ENCODE data around the gene FOXI2. TPM values are rescaled to one million over a fixed set of nuclear protein-coding genes. Genes with fewer than 3 reads are reported as not detected.

Gene FOXI2
- total and polyA plus RNA-seq, 7 donors = 0.03 TPM; not detected in 6

- TF ChIP-seq, protein P1, sequence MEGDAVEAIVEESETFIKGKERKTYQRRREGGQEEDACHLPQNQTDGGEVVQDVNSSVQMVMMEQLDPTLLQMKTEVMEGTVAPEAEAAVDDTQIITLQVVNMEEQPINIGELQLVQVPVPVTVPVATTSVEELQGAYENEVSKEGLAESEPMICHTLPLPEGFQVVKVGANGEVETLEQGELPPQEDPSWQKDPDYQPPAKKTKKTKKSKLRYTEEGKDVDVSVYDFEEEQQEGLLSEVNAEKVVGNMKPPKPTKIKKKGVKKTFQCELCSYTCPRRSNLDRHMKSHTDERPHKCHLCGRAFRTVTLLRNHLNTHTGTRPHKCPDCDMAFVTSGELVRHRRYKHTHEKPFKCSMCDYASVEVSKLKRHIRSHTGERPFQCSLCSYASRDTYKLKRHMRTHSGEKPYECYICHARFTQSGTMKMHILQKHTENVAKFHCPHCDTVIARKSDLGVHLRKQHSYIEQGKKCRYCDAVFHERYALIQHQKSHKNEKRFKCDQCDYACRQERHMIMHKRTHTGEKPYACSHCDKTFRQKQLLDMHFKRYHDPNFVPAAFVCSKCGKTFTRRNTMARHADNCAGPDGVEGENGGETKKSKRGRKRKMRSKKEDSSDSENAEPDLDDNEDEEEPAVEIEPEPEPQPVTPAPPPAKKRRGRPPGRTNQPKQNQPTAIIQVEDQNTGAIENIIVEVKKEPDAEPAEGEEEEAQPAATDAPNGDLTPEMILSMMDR (IDR thresholded peaks at IDR 0.05) = peak; percentile 29
- no peaks in the 10 kb centered on the region for H3K9me3 ChIP-seq
- ATAC-seq = no peak
- H3K36me3 ChIP-seq (ENCODE audit: insufficient read depth in 1 of 2, low read depth in 1 of 2) = no peaks in the 10 kb centered on the region
- no peaks in the 10 kb centered on the region for H3K27me3 ChIP-seq (ENCODE audit: insufficient read depth in 3 of 3, low read length in 2 of 3)
- no peak overlapping the region for H3K27ac ChIP-seq
- no peak overlapping the region for H3K4me3 ChIP-seq
- intact Hi-C loops (cut with DNase I) = loop anchor here (2.0 to 10.0 kb wide), 3 partner anchors 139 to 356 kb away; no protein-coding TSS in a partner anchor
- H3K4me1 ChIP-seq = no peaks in the 10 kb centered on the region
- no peak for DNase-seq
- 46 to 60% (median 51%) methylated on average over 3 of the region's 3 CpGs for WGBS, 3 donors
Measured at GRCh38 chr10:127715782-127716378, 21.1 kb upstream of the FOXI2 start.

DNA sequence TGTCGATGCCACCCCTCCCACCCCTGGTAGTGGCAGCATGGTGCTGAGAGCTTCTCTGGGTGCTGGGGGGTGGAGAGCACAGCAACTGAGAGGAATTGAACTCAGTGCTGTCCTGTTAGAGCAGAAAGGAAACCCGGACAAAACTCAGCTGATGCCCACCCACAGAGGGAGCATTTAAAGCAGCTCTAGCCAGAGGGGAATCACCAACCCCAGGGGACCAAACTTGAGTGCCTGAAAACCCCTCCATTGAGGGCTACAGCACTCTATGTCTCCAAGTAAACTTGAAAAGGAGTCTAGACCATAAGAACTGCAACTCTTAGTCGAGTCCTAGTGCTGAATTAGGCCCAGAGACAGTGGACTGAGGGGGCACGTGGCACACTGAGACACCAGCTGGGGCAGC lies 16.8 kb upstream of the FOXI2 start:
- 57 to 74% (median 62%) methylated on average over 4 of the region's 4 CpGs for WGBS, 3 donors
- TF ChIP-seq, protein P1 (IDR thresholded peaks at IDR 0.05) = no peak
- Histone ChIP-seq H3K9me3 (no peaks in the 10 kb centered on the region), H3K36me3 (ENCODE audit: insufficient read depth in 1 of 2, low read depth in 1 of 2) (no peaks in the 10 kb centered on the region), H3K4me1 (no peaks in the 10 kb centered on the region), H3K27ac (no peak overlapping the region), H3K4me3 (no peak overlapping the region), H3K27me3 (ENCODE audit: insufficient read depth in 3 of 3, low read length in 2 of 3) (no peaks in the 10 kb centered on the region)
- ATAC-seq (no peak), DNase-seq (no peak)
- intact Hi-C loops (cut with DNase I) = no loop called here

GRCh38 chr10:127720903-127721302 lies 16.1 kb upstream of the FOXI2 start:
- no peaks in the 10 kb centered on the region for H3K4me1 ChIP-seq
- H3K27ac ChIP-seq = no peak overlapping the region
- no peaks in the 10 kb centered on the region for H3K27me3 ChIP-seq (ENCODE audit: insufficient read depth in 3 of 3, low read length in 2 of 3)
- H3K9me3 ChIP-seq = no peaks in the 10 kb centered on the region
- H3K4me3 ChIP-seq = no peak overlapping the region
- intact Hi-C loops (cut with DNase I) = no loop called here
- 58 to 89% (median 62%) methylated on average over 3 of the region's 3 CpGs for WGBS, 3 donors
- DNase-seq = no peak
- H3K36me3 ChIP-seq (ENCODE audit: insufficient read depth in 1 of 2, low read depth in 1 of 2) = no peaks in the 10 kb centered on the region
- TF ChIP-seq, protein P1 (IDR thresholded peaks at IDR 0.05) = no peak
- ATAC-seq = no peak

DNA sequence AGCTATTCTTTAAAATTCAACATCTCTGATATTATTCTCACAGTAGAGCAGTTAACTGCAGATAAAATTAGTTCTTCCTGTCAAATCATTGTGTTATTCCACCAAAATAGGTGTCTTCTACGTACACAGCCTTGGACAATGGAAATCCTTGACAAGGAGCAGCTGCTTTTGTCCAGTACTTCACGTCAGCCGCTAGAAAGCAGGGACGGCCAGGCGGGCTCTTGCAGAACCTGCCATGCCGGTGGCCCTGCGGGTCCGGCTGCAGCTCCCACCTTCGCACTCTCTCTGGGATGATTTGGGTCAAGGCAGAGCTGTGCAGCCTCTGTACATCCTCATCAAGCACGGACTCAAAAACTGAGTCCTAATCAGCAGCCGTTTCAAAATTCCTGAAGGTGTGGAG lies 2.2 kb upstream of the FOXI2 start:
- Histone ChIP-seq H3K9me3 (no peaks in the 10 kb centered on the region), H3K27me3 (ENCODE audit: insufficient read depth in 3 of 3, low read length in 2 of 3) (peaks cover 0 to 59% (median 23%) of the 10 kb centered on the region in 3 donors), H3K4me3 (no peak overlapping the region), H3K4me1 (no peaks in the 10 kb centered on the region), H3K27ac (no peak overlapping the region), H3K36me3 (ENCODE audit: insufficient read depth in 1 of 2, low read depth in 1 of 2) (no peaks in the 10 kb centered on the region)
- intact Hi-C loops (cut with DNase I) = no loop called here
- TF ChIP-seq, protein P1 (IDR thresholded peaks at IDR 0.05) = no peak
- no peak for ATAC-seq
- DNase-seq = no peak
- WGBS, 3 donors = 15 to 20% (median 19%) methylated on average over 11 of the region's 11 CpGs

GRCh38 chr10:127735156-127735555 lies 1.8 kb upstream of the FOXI2 start:
- 23 to 35% (median 29%) methylated on average over 13 of the region's 13 CpGs for WGBS, 3 donors
- H3K4me3 ChIP-seq = no peak overlapping the region
- H3K36me3 ChIP-seq (ENCODE audit: insufficient read depth in 1 of 2, low read depth in 1 of 2) = no peaks in the 10 kb centered on the region
- intact Hi-C loops (cut with DNase I) = no loop called here
- H3K4me1 ChIP-seq = no peaks in the 10 kb centered on the region
- ATAC-seq (no peak), DNase-seq (no peak)
- TF ChIP-seq, protein P1 (IDR thresholded peaks at IDR 0.05) = no peak
- H3K27me3 ChIP-seq (ENCODE audit: insufficient read depth in 3 of 3, low read length in 2 of 3) = peaks cover 0 to 59% (median 23%) of the 10 kb centered on the region in 3 donors
- H3K27ac ChIP-seq = no peak overlapping the region
- no peaks in the 10 kb centered on the region for H3K9me3 ChIP-seq

Data from psoas muscle (tissue), 8 donors.